HepG2 (cell line): Measurements from ENCODE around the gene LRRC4C. TPM values are rescaled to one million over a fixed set of nuclear protein-coding genes. Genes with fewer than 3 reads are reported as not detected.

Experiments
- ATAC-seq: fragments of 200-7000 bp; cut with Tn5 transposase; 3 replicates; pipeline ENCODE4 v1.9.1; 2020; ENCODE audit warnings: mild to moderate bottlenecking, moderate library complexity
- BruUV-seq: library from RNA; stranded (reverse); fragments of 400-500 nt; replicated peaks from 2 replicates; lab custom pipeline; 2021; lab: Mats Ljungman, UMichigan
- CTCF ChIA-PET: fragments of 300-600 bp; formaldehyde crosslinking; extraction: SDS; loops from one replicate; lab custom pipeline; 2021; ENCODE audit warnings: low total read pairs, inconsistent platforms, low intra/inter-chr PET ratio; lab: Yijun Ruan, JAX
- POLR2A ChIA-PET: fragments of 350-600 bp; sonication (Branson Sonifier 250); formaldehyde crosslinking; loops from one replicate; lab custom pipeline; 2020; ENCODE audit warnings: antibody characterized with exemption, inconsistent platforms; lab: Yijun Ruan, JAX
- DNase-seq: peaks from one replicate; pipeline ENCODE4 v3.0.0-alpha.2; 2015; ENCODE audit warnings: low spot score
- FAIRE-seq: peaks from 3 replicates; lab custom pipeline; 2011; peaks lifted over from hg19 to GRCh38; lab: Jason Lieb, UNC
- H2AFZ ChIP-seq: one replicate; pipeline ENCODE4 v1.6.1; 2011; ENCODE audit warnings: low read length, inconsistent platforms
- H3K27ac ChIP-seq: fragments of 300-600 bp; 3 replicates; pipeline ENCODE4 v1.8.0; 2011; ENCODE audit warnings: mixed run types, mild to moderate bottlenecking, mixed read lengths, low read length, inconsistent platforms; ENCODE audit not compliant: insufficient read depth; ENCODE audit errors: extremely low read length
- H3K27me3 ChIP-seq, 2 experiments: fragments of 200-600 bp in 1 of 2; 2 replicates in 1 of 2; 3 replicates in 1 of 2; pipeline versions ENCODE4 v1.6.0 to v1.8.0; 2011; ENCODE audit warnings: low read length in 2 of 2, mild to moderate bottlenecking in 2 of 2, moderate library complexity in 2 of 2, inconsistent platforms in 1 of 2; ENCODE audit not compliant: insufficient read depth in 2 of 2, control insufficient read depth in 1 of 2
- H3K36me3 ChIP-seq, 2 experiments: fragments of 200-600 bp in 1 of 2; replicated peaks in 1 of 2; 2 replicates in 1 of 2; 3 replicates in 1 of 2; pipeline versions ENCODE4 v1.5.1 to v1.8.0; 2011; ENCODE audit warnings: low read length in 2 of 2, inconsistent platforms in 1 of 2; ENCODE audit not compliant: insufficient read depth in 2 of 2, control insufficient read depth in 1 of 2
- H3K4me1 ChIP-seq: 2 replicates; pipeline ENCODE4 v1.5.1; 2012; ENCODE audit warnings: low read length, inconsistent platforms; ENCODE audit not compliant: insufficient read depth
- H3K4me2 ChIP-seq: 2 replicates; pipeline ENCODE4 v1.6.0; 2011; ENCODE audit warnings: low read depth, low read length, inconsistent platforms
- H3K4me3 ChIP-seq, 3 experiments: fragments of 200-600 bp in 1 of 3; sonication (generic), shearing (Covaris generic) in 1 of 3; replicated peaks in 1 of 3; 2 replicates each; pipeline ENCODE4 v1.5.1; 2011 to 2016; ENCODE audit warnings: low read length in 3 of 3, inconsistent platforms in 2 of 3, low read depth in 2 of 3, mild to moderate bottlenecking in 2 of 3, control low read depth in 1 of 3, mixed read lengths in 1 of 3; ENCODE audit not compliant: insufficient read depth in 1 of 3
- H3K79me2 ChIP-seq: one replicate; pipeline ENCODE4 v1.6.1; 2011; ENCODE audit warnings: low read length, inconsistent platforms; ENCODE audit not compliant: insufficient read depth
- H3K9ac ChIP-seq: 2 replicates; pipeline ENCODE4 v1.6.0; 2011; ENCODE audit warnings: mild to moderate bottlenecking, low read depth, low read length, inconsistent platforms; ENCODE audit not compliant: insufficient read depth
- H3K9me3 ChIP-seq: 2 replicates; pipeline ENCODE4 v1.5.1; 2012; ENCODE audit warnings: mild to moderate bottlenecking, low read length
- H4K20me1 ChIP-seq: 2 replicates; pipeline ENCODE4 v1.6.0; 2011; ENCODE audit warnings: inconsistent platforms, mild to moderate bottlenecking, low read length, moderate library complexity; ENCODE audit not compliant: insufficient read depth
- ATF2 ChIP-seq: sonication (generic); formaldehyde crosslinking; IDR thresholded peaks from 2 replicates; pipeline ENCODE4 v1.4.0; 2020; ENCODE audit warnings: missing genetic modification reagents
- HNRNPUL1 ChIP-seq: fragments of 200-400 bp; formaldehyde crosslinking; IDR thresholded peaks from 2 replicates; pipeline ENCODE4 v1.6.1; 2017; ENCODE audit warnings: low read depth, mild to moderate bottlenecking, low read length, moderate library complexity
- ISL2 ChIP-seq: sonication (generic); formaldehyde crosslinking; IDR thresholded peaks from 2 replicates; pipeline ENCODE4 v1.5.0; 2020; ENCODE audit warnings: missing genetic modification reagents
- NFRKB ChIP-seq: fragments of 450-650 bp; IDR thresholded peaks from 2 replicates; pipeline ENCODE4 v1.6.1; 2017
- NPAS2 ChIP-seq: sonication (generic); formaldehyde crosslinking; IDR thresholded peaks from 2 replicates; pipeline ENCODE4 v1.8.0; 2022; ENCODE audit warnings: mild to moderate bottlenecking, missing genetic modification reagents, borderline replicate concordance
- RFX1 ChIP-seq: fragments of 450-650 bp; IDR thresholded peaks from 2 replicates; pipeline ENCODE4 v1.6.1; 2017
- SNRNP70 ChIP-seq: fragments of 200-400 bp; formaldehyde crosslinking; IDR thresholded peaks from 2 replicates; pipeline ENCODE4 v1.6.1; 2017; ENCODE audit warnings: mild to moderate bottlenecking, low read depth, low read length, moderate library complexity
- TRIM22 ChIP-seq: fragments of 450-650 bp; IDR thresholded peaks from 2 replicates; pipeline ENCODE4 v1.6.1; 2017
- ZBTB43 ChIP-seq: sonication (generic); formaldehyde crosslinking; conservative IDR thresholded peaks from 2 replicates; pipeline ENCODE4 v1.4.0; 2020; ENCODE audit warnings: missing genetic modification reagents
- ZFP36L2 ChIP-seq: sonication (generic); formaldehyde crosslinking; IDR thresholded peaks from 2 replicates; pipeline ENCODE4 v1.4.0; 2020; ENCODE audit warnings: missing genetic modification reagents
- ZNF101 ChIP-seq: sonication (generic); formaldehyde crosslinking; IDR thresholded peaks from 2 replicates; pipeline ENCODE4 v1.4.0; 2020; ENCODE audit warnings: mild to moderate bottlenecking, low read depth, missing genetic modification reagents, borderline replicate concordance
- ZNF274 ChIP-seq: sonication (generic); formaldehyde crosslinking; IDR thresholded peaks from 2 replicates; pipeline ENCODE4 v1.5.1; 2020; ENCODE audit warnings: mild to moderate bottlenecking, missing genetic modification reagents
- ZNF276 ChIP-seq: sonication (generic); formaldehyde crosslinking; IDR thresholded peaks from 2 replicates; pipeline ENCODE4 v1.4.0; 2020; ENCODE audit warnings: mild to moderate bottlenecking, low read depth, missing genetic modification reagents
- ZNF30 ChIP-seq: sonication (generic); formaldehyde crosslinking; IDR thresholded peaks from 2 replicates; pipeline ENCODE4 v1.5.0; 2020; ENCODE audit warnings: mild to moderate bottlenecking, missing genetic modification reagents
- ZNF354B ChIP-seq: sonication (generic); formaldehyde crosslinking; IDR thresholded peaks from 2 replicates; pipeline ENCODE4 v1.8.0; 2022; ENCODE audit warnings: mild to moderate bottlenecking, missing genetic modification reagents
- ZNF512 ChIP-seq: sonication (generic); formaldehyde crosslinking; IDR thresholded peaks from 2 replicates; pipeline ENCODE4 v1.4.0; 2020; ENCODE audit warnings: mild to moderate bottlenecking, missing genetic modification reagents
- ZNF629 ChIP-seq: sonication (generic); formaldehyde crosslinking; conservative IDR thresholded peaks from 2 replicates; pipeline ENCODE4 v1.5.0; 2020; ENCODE audit warnings: missing genetic modification reagents
- WGBS: methylation state at CpG from one replicate; pipeline ENCODE4 v1.1.6; 2017; ENCODE audit warnings: low lambda C conversion rate; 5-methylcytosine and 5-hydroxymethylcytosine counted together
- in situ Hi-C: cut with HindIII; loops from 2 replicates; pipeline ENCODE4 v1.10.0; 2017; ENCODE audit warnings: low pct_unique_long_range_greater_than_20kb; ENCODE audit not compliant: extremely low pct_ligation_motif_present
- intact Hi-C: fragments of 100-400 bp; cut with micrococcal nuclease; formaldehyde crosslinking; loops from one replicate; pipeline ENCODE4 v1.10.0; 2022; ENCODE audit not compliant: unreplicated experiment
- polyA plus RNA-seq, 8 experiments: library from polyadenylated mRNA; depleted of rRNA in 3 of 8; stranded (reverse) in 7 of 8; unstranded in 1 of 8; fragments of >200 nt; fragmentation: Illumina TruSeq in 4 of 8; extraction: Trizol in 4 of 8; gene quantifications; 2 replicates each; pipeline versions ENCODE4 v1.2.1 to v1.2.3, GENCODE V29; 2011 to 2016; ENCODE audit warnings: low read depth in 4 of 8, missing spikeins in 1 of 8, mixed read lengths in 1 of 8; ENCODE audit not compliant: insufficient read depth in 1 of 8
- total RNA-seq, 5 experiments: library from RNA; depleted of rRNA; stranded (reverse); fragments of >200 nt; fragmentation: Illumina TruSeq; extraction: Trizol; gene quantifications; 2 replicates each; pipeline ENCODE4 v1.2.3, GENCODE V29; 2016; ENCODE audit warnings: low read depth in 1 of 5

Gene LRRC4C
- total and polyA plus RNA-seq, 2 of the 13 experiments (the other 11 are each of a cell fraction or from before 2014, with no cell fraction given), result not detected

GRCh38 chr11:41437006-41437490 lies 22.4 kb downstream of the LRRC4C start (continued):
- no peak for TF ChIP-seq NFRKB
- no peak for TF ChIP-seq RFX1
- no peak for TF ChIP-seq ZNF274 (CRISPR knock-in tag)
- no peak for TF ChIP-seq SNRNP70
- TF ChIP-seq ISL2, result no peak
- TF ChIP-seq TRIM22, result no peak
- no peak for TF ChIP-seq ATF2 (CRISPR knock-in tag)
- TF ChIP-seq HNRNPUL1, result no peak
- no peak for TF ChIP-seq ZNF354B
- TF ChIP-seq ZNF30 (CRISPR knock-in tag), result no peak
- no peak for TF ChIP-seq ZNF629

- FAIRE-seq (no peak), DNase-seq (no peak), ATAC-seq (no peak)
- ChIA-PET CTCF (no interaction called here), POLR2A (no interaction called here)
- Histone ChIP-seq H3K36me3 (no peaks in the 10 kb centered on the region), H2AFZ (no peak overlapping the region), H3K27me3 (no peaks in the 10 kb centered on the region), H3K4me1 (no peaks in the 10 kb centered on the region), H3K9ac (no peak overlapping the region), H4K20me1 (no peaks in the 10 kb centered on the region), H3K9me3 (no peaks in the 10 kb centered on the region), H3K27ac (no peak overlapping the region), H3K79me2 (no peaks in the 10 kb centered on the region), H3K4me3 (no peak overlapping the region), H3K4me2 (no peak overlapping the region)
- intact Hi-C loops (no loop called here), in situ Hi-C loops (no loop called here)
- no TSS peak for BruUV-seq
- 22% methylated on average over 4 of the region's 4 CpGs for WGBS
- TF ChIP-seq ZNF30 (CRISPR knock-in tag), result no peak
- TF ChIP-seq ZNF512 (CRISPR knock-in tag), result no peak
- no peak for TF ChIP-seq ZBTB43 (CRISPR knock-in tag)
- TF ChIP-seq ZNF276 (CRISPR knock-in tag), result no peak
- no peak for TF ChIP-seq NPAS2 (CRISPR knock-in tag)
- TF ChIP-seq ZNF101 (CRISPR knock-in tag), result no peak
- no peak for TF ChIP-seq ZFP36L2 (CRISPR knock-in tag)
These were observed 23.9 kb downstream of the LRRC4C start for GRCh38 chr11:41435531-41435930.
